Cortex of kidney (tissue), 1 donor: ENCODE data around the gene SNX5.
"Not testable (repeated sequence)": the region's sequence is repeated elsewhere in the genome, so short reads cannot be mapped to it uniquely, and the experiment has no call there.

ENCODE experiments used
- DNase-seq: peaks from one replicate; lab custom pipeline; 2025; lab: John Stamatoyannopoulos, UW

SNX5 gene

GRCh38 chr20:17960400-17960885 lies 8.2 kb downstream of the SNX5 start:
- DNase-seq, result not testable (repeated sequence)

DNA sequence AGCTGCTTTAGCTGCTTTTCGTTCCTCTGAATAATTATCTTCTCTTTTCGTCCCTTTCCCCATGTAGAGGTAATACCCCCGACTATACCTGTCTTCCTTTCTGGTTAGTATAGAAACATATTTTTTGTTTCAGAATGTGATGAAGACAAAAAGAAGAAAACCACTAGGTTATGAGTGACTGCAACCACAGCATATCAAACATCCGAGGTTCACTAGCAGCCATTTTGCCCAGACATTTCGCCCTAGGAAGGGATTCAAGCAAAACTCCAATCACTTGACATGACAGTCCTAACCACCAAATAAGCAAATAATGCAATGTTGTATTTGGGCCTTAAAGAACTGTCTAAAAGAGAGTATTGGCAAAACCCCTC lies 9.4 kb downstream of the SNX5 start:
- no peak for DNase-seq

DNA sequence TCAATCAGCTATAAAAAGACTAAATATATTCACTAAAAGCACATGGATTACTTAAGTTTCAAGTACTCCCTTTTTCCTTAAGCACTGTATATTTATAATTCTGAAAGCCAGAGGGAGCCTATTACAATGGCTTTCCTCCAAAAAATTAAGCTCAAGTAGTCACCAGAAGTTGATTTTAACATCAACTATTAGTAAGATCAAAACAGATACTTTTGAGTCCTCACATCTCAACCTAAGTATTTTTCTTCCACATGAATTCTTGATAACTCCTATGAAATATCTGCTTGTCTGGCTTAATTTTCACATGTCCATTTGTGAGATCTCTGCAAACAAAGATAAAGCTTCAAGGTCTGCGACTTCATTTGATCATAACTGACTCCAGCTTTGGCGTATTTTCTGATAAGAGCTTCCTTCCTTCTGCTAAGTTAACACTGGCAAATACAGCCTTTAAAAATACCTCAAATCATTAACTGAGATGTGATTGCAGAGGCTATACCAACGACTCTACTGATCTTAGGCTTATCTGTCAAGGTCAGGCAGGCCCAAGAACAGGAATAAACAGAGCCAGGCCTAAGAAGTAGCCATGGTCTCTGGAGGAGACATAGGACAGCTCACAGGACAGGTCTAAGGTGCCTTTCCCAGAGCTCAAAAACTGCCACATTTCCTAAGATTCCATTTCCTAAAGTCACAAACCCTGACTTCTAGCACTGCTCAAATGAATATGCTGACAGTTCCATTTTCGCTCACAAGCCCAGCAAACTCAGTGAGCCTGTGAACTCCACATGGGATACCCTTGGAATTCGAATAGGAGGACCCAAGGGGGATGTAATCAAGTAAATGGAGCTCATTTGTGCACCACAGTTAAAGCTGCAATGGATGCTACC lies 10.0 kb downstream of the SNX5 start:
- DNase-seq, result no peak

- no peak for DNase-seq
These were observed 10.9 kb downstream of the SNX5 start for GRCh38 chr20:17957505-17958363.

GRCh38 chr20:17956099-17956685 lies 12.4 kb downstream of the SNX5 start:
- DNase-seq, result no peak

GRCh38 chr20:17955302-17955701 lies 13.3 kb downstream of the SNX5 start:
- DNase-seq, result no peak

GRCh38 chr20:17953935-17954334 lies 14.7 kb downstream of the SNX5 start:
- no peak for DNase-seq

- no peak for DNase-seq
These were observed 15.6 kb downstream of the SNX5 start for GRCh38 chr20:17952692-17953684.

- DNase-seq, result no peak
These were observed 17.3 kb downstream of the SNX5 start for GRCh38 chr20:17951323-17951722.

DNA sequence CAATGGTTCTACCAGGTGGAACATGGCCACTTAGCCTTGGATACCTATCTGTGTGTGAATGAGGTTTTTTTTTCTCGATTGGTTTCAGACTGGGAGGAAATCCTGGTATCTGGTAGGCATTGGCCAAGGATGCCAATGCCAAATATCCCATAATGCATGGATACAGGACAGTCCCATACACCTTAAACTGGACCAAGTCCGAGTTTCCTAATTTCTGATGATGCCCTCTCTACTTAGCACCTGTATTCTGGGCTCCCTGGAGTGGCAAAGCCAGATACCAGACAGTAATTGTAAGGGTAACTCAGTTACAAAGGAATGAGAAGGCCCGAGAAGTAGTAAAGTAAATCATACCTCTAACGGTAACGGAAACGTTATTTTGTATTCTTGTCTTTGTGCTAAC lies 17.9 kb downstream of the SNX5 start:
- no peak for DNase-seq

GRCh38 chr20:17949899-17950298 lies 18.7 kb downstream of the SNX5 start:
- DNase-seq, result no peak

- no peak for DNase-seq
These were observed 20.2 kb downstream of the SNX5 start for GRCh38 chr20:17948442-17948841.

GRCh38 chr20:17947474-17947815 lies 21.1 kb downstream of the SNX5 start:
- no peak for DNase-seq

DNA sequence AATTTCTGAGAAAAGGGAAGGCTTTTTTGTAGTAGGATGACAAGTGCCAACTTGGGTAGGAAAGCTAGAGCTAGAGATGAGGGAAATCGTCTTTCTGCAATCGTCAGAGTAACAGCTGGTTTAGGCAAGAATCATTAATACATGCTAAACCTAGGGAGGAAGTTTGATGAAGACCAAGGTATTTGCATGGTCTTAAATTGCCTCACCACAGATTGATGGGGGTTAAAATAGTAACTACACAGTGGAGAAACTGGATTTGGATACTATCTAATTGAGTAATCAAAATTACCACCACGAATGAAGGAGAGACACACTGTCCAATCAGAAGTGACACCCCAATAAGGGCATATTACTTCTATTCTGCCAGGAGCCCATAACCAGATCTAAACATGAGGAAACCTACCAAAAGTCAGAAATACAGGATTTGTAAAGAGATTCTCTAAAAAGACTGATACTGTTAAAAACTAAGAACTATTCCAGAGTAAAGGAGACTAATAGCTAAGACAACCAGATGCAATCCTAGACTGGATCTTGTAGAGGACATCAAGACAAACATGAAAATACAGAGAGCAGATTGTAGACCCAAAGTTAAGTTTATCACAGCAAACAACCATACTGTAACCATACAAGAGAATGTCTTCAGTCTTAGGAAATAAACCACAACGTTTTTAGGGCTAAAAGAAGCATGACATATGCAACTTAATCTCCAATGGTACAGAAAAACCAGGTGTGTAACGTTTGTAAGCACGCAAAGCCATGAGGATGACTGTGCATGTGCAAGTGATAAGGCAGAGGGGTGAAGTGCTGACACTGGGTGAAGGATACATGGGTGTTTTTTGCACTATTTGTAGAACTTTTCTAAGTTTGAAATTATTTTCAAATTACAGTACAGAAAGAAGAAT lies 21.8 kb downstream of the SNX5 start:
- no peak for DNase-seq

DNA sequence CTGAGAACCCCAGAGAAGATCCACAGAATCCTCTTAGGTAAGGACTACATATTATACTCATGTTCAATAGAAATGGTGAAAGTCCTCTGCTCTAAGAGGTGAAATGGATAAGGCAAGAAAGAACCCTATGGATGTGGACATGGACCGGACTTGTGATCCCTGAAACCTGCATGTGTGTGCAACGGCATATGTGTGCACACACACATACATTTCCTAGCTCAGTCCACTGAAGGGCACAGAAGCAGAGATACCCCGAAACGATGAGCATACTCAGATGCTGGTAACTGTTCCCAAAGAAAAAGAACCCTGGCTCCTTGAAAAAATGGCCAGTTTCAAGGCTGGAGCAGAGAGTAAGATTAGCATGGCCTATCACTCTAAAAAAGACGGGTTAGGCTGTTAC lies 22.6 kb downstream of the SNX5 start:
- no peak for DNase-seq

GRCh38 chr20:17944854-17945474 lies 23.6 kb downstream of the SNX5 start:
- no peak for DNase-seq

DNA sequence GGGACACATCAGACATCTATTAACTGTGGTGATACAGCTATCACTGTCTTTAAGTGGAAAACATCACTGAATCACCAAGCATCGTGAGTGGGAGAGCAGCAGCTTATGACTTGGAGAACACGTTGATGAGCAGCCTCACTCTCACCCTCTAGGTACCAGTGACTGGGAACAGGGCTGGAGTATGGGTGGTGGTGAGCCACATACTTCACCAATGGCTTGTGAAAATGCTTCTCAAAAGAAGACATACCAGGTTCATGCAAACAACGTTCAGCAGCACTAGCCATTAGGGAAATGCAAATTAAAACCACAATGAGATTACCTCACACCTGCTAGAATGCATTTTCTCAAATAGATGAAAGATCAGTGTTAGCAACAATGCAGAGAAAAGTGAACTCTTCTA lies 25.3 kb downstream of the SNX5 start:
- DNase-seq, result no peak

- no peak for DNase-seq
These were observed 26.8 kb downstream of the SNX5 start for GRCh38 chr20:17941826-17942196.

- DNase-seq, result no peak
These were observed 27.3 kb downstream of the SNX5 start for GRCh38 chr20:17941087-17941825.
